C4-2B (cell line): ENCODE results near the gene PRKCA.

Experiments used
- H3K27ac ChIP-seq: fragments of 450-650 bp; 2 replicates; pipeline ENCODE4 v1.5.1; 2017
- ZFX ChIP-seq: fragments of 450-650 bp; IDR thresholded peaks from 2 replicates; pipeline ENCODE4 v1.6.1; 2017
- TF ChIP-seq, protein P1 (sequence below): fragments of 450-650 bp; conservative IDR thresholded peaks from 2 replicates; pipeline ENCODE4 v1.5.1; 2017; ENCODE audit warnings: mild to moderate bottlenecking

PRKCA gene

GRCh38 chr17:66438101-66438500 is 135.7 kb downstream of the PRKCA start:
- no peak for TF ChIP-seq ZFX
- TF ChIP-seq, protein P1, sequence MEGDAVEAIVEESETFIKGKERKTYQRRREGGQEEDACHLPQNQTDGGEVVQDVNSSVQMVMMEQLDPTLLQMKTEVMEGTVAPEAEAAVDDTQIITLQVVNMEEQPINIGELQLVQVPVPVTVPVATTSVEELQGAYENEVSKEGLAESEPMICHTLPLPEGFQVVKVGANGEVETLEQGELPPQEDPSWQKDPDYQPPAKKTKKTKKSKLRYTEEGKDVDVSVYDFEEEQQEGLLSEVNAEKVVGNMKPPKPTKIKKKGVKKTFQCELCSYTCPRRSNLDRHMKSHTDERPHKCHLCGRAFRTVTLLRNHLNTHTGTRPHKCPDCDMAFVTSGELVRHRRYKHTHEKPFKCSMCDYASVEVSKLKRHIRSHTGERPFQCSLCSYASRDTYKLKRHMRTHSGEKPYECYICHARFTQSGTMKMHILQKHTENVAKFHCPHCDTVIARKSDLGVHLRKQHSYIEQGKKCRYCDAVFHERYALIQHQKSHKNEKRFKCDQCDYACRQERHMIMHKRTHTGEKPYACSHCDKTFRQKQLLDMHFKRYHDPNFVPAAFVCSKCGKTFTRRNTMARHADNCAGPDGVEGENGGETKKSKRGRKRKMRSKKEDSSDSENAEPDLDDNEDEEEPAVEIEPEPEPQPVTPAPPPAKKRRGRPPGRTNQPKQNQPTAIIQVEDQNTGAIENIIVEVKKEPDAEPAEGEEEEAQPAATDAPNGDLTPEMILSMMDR, result no peak
- H3K27ac ChIP-seq, result no peak overlapping the region

- TF ChIP-seq ZFX, result no peak
- TF ChIP-seq, protein P1, result no peak
- H3K27ac ChIP-seq, result no peak overlapping the region
These were observed 138.8 kb downstream of the PRKCA start for GRCh38 chr17:66441101-66441661.

- TF ChIP-seq ZFX, result no peak
- TF ChIP-seq, protein P1, result no peak
- H3K27ac ChIP-seq, result no peak overlapping the region; the same call in 1 of the 2 replicates
These were observed 140.8 kb downstream of the PRKCA start for GRCh38 chr17:66443166-66443565.

DNA sequence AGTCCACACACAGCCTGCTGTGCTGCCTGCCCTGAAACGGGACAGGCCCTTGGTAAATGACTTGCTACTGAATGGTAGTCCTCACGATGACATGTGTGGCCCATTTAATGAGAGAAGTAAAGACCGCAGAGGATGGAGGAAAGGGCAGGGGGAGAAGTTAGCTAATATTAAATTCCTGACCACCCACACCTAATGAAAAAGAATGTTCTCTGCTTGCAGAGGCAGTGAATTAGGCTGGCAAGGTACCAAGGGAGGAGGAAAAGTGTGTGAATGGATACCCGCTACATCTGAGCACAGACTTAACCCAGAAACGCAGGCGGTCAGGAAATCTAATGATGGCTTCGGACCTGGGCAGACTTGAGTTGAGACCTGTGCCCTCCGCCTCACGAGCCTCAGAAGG is 141.2 kb downstream of the PRKCA start:
- TF ChIP-seq ZFX, result no peak
- TF ChIP-seq, protein P1, result no peak
- H3K27ac ChIP-seq, result no peak overlapping the region; the same call in 1 of the 2 replicates

- no peak overlapping the region; the same call in 1 of the 2 replicates for H3K27ac ChIP-seq
- TF ChIP-seq, protein P1, result no peak
- TF ChIP-seq ZFX, result no peak
These were observed 141.6 kb downstream of the PRKCA start for GRCh38 chr17:66444031-66444430.

DNA sequence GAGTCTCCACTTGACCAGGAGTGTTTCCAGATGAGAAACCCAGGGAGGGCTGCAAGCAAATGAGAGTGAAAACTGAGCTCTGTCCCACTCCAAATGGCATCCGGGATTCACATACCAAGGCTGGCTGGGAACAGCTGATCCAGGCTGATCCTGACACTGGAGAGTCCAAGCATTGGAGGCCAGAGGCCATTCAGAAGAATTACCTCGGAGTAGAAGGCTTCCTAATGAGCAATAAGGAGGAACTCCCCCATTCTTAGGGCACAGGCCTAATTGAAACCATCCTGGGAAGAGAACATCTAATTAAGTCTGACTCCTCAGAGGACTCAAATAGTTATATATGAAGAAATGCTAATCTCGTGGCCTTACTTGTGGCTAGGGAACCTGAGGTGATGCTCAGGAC is 142.8 kb downstream of the PRKCA start:
- H3K27ac ChIP-seq, result no peak overlapping the region

DNA sequence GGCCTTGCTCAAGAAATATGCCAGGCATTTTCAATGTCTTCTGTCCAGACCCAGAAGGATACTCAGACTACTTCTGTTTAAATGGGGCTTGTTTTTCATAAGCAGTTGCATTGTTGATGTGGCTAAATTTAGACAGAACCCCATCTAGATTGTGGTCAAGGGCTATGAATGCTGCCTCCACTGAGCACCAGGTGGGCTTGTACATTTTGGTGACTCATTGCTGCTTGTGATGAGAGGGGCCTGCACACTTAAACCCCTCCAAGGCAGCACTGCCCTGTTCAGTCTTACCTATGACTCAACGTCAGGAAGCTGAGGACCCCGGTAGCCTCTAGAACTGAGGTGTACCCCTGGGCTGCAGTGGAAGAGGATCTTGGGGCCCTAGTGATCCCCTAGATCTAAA is 144.0 kb downstream of the PRKCA start:
- H3K27ac ChIP-seq, result no peak overlapping the region

More for the DNA sequence above, 142.8 kb downstream of the PRKCA start:
- TF ChIP-seq, protein P1, result no peak
- TF ChIP-seq ZFX, result no peak

More for the DNA sequence above, 144.0 kb downstream of the PRKCA start:
- no peak for TF ChIP-seq ZFX
- TF ChIP-seq, protein P1, result no peak
